HL-60 (cell line): ENCODE results near the gene CDC26.

Experiments
- CTCF ChIP-seq: IDR thresholded peaks from one replicate; pipeline ENCODE4 v1.5.1; 2011; ENCODE audit warnings: low read length, control low read depth, inconsistent platforms; ENCODE audit not compliant: insufficient read depth
- REST ChIP-seq: IDR thresholded peaks from 2 replicates; pipeline ENCODE4 v1.6.1; 2012; ENCODE audit warnings: low read depth; ENCODE audit not compliant: insufficient replicate concordance
- SPI1 ChIP-seq: IDR thresholded peaks from 2 replicates; pipeline ENCODE4 v1.6.1; 2012; ENCODE audit warnings: low read depth, mild to moderate bottlenecking, borderline replicate concordance

- TF ChIP-seq REST (no peak), CTCF (no peak), SPI1 (peak; percentile 28; the same call in 1 of the 2 replicates)
Measured at GRCh38 chr9:113255438-113255837, 19.9 kb downstream of the CDC26 start.
